HG03432 (cell line): ENCODE data around the gene RDH13.
"Not testable (repeated sequence)": the region's sequence is repeated elsewhere in the genome, so short reads cannot be mapped to it uniquely, and the experiment has no call there.

Source experiments
- ATAC-seq: cut with Tn5 transposase; IDR thresholded peaks from one replicate; pipeline ENCODE4 v1.9.1; 2021; ENCODE audit warnings: mild to moderate bottlenecking, moderate library complexity; ENCODE audit not compliant: unreplicated experiment

The RDH13 gene

GRCh38 chr19:55079400-55080038 lies 16.6 kb upstream of the RDH13 start:
- ATAC-seq = no peak

GRCh38 chr19:55078996-55079395 lies 16.0 kb upstream of the RDH13 start:
- ATAC-seq = no peak

GRCh38 chr19:55077106-55077505 lies 14.2 kb upstream of the RDH13 start:
- no peak for ATAC-seq

GRCh38 chr19:55076321-55076720 lies 13.4 kb upstream of the RDH13 start:
- no peak for ATAC-seq

DNA sequence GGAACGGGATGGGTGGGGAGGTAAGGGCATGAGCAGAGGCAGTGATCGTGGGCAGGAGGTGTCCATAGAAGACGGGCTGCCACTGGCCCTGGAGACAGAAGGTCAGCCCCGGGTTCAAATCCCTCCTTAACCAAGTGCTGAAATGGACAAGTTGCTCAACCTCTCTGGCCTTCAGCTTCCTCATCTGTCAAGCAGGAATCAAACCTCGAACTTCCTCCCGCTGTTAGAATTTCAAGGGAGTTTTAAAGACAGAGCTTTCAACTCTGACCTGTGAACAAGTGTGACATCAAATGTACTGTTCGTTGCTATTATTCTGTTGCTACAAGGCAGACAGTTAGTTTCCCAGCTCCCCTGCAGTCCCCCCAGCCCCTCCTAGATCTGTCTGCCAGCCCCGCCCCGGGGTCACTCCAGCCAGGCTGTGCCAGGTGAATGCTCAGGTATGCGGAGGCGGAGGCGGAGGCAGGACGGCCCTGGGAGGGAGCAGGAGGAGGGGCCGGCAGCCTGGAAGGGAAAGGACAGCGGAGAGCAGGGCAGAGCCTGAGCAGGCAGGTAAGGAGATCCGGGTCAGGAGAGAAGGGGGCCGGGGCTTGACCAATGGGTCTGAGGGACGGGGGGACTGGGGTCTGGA lies 12.5 kb upstream of the RDH13 start, which contains the start of gene EPS8L1:
Gene EPS8L1 (plus strand): TSS at position 499 of the 628 bp plus-strand sequence. CDS start 576 bp downstream, outside the sequence.
- ATAC-seq = no peak

DNA sequence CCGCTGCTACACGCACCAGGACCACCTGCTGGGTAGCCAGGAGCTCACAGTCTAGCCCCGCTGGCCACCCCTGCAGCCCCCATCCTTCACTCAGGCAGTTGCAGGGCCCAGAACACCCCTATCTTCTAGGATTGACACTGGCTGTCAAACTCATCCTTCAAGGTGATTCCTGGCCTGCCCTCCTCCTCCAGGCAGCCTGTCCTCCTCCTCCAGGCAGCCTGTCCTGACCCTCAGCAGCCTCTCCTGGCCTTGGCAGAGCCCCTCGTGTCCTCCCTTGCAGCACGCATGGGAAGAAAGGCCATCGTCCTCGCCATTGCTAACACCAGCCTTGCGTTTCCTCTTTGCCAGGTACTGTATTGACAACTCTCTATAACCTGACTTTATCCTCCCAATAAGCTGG lies 9.0 kb upstream of the RDH13 start:
- ATAC-seq = no peak

GRCh38 chr19:55071129-55071502 lies 8.2 kb upstream of the RDH13 start:
- ATAC-seq = no peak

DNA sequence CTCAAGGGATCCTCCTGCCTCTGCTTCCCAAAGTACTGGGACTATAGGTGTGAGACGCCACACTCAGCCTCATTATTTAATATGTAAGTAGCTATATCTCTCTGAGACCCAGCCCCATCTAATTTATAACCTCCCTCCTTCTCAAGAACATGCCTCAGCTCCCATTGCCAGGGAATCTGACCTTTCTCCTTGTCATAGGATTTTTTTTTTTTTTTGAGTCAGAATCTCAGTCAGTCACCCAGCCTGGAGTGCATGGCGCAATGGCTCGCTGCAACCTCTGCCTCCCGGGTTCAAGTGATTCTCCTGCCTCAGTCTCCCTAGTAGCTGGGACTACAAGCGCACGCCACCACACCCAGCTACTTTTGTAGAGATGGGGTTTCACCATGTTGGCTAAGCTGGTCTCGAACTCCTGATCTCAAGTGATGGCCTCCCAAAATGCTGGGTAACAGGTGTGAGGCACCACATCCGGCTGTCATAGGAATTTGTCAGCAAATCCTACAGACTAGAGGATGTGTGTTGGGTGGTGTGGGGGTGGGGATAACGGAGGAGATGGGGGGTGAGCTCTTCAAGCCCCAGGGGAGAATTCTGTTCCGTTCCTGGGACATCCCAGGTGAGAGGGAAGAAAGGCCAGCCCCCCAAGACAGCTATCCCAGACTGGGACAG lies 7.6 kb upstream of the RDH13 start:
- no peak for ATAC-seq

- no peak for ATAC-seq
Measured at GRCh38 chr19:55069865-55070197, 6.9 kb upstream of the RDH13 start.

- ATAC-seq = no peak
Measured at GRCh38 chr19:55068950-55069864, 6.3 kb upstream of the RDH13 start.

DNA sequence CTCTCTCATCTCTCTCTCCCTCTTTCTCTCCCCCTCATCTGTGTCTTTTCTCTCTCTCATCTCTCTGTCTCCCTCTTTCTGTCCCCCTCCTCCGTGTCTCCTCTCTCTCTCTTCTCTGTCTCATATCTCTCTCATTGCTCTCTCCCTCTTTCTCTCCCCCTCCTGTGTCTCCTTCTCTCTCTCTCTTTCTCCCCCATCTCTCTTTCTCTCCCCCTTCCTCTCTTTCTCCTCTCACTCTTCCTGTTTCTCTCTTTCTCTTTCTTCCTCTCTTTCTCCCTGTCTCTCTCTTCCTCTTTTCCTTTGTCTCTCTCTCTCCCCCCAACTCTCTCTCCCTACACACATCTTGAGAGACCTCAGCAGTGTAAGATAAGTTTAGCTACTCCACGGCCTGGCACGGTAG lies 4.9 kb upstream of the RDH13 start:
- ATAC-seq = no peak

GRCh38 chr19:55066107-55066709 lies 3.3 kb upstream of the RDH13 start:
- no peak for ATAC-seq

GRCh38 chr19:55065516-55065915 lies 2.6 kb upstream of the RDH13 start:
- not testable (repeated sequence) for ATAC-seq

DNA sequence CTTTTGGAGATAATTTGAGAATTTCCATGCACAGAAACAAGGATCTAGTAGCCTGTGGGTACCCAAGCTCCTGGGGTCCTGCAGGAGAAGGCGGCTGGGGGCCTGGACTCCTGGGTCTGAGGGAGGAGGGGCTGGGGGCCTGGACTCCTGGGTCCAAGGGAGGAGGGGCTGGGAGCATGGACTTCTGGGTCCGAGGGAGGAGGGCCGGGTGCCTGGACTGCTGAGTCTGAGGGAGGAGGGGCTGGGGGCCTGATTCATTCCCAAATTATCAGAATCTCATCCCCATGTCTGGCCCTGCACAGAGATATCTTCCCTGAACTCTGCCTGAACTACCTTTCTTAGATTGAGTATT lies 520 bp upstream of the RDH13 start:
- ATAC-seq = no peak

DNA sequence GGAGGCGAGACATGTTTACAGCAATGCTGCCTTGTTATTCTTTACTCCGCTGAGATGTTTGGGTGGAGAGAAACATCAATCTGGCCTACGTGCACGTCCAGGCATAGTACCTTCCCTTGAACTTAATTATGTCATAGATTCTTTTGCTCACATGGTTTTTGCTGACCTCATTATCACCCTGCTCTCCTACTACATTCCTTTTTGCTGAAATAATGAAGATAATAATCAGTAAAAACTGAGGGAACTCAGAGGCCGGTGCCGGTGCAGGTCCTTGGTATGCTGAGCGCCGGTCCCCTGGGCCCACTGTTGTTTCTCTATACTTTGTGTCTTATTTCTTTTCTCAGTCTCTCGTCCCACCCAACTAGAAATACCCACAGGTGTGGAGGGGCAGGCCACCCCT lies 2.7 kb downstream of the RDH13 start:
- ATAC-seq = not testable (repeated sequence)

DNA sequence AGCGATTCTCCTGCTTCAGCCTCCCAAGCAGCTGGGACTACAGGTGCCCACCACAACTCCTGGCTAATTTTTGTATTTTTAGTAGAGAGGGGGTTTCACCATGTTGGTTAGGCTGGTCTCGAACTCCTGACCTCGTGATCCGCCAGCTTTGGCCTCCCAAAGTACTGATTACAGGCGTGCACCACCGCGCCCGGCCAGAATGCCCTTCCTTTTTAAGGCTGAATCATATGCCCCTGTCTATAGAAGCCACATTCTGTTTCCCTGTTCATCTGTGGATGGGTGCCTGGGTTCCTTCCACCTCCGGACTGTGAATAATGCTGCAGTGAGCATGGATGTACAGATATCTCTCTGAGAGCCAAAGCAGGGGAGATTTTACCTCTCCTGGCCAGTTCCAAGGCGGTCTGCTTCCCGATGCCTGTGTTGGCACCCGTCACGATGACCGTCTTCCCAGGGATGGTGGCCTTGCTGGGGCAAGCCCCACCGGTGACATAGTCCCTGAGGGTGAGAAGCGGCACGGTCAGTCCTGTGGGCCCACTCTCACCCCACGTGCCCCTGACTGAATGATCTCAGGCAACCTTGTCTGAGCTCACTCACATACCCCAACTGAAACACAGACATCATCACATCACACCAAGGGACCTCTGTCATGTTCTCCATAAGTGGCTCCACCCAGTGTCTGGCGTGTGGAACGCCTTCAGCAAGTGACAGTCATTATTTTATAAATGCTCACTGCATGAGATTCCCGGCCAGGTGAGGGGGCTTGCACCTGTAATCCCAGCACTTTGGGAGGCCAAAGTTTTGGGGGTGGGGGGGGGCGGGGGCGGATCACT lies 4.0 kb downstream of the RDH13 start:
- ATAC-seq = no peak

- ATAC-seq = no peak
Measured at GRCh38 chr19:55056827-55057226, 6.1 kb downstream of the RDH13 start.

DNA sequence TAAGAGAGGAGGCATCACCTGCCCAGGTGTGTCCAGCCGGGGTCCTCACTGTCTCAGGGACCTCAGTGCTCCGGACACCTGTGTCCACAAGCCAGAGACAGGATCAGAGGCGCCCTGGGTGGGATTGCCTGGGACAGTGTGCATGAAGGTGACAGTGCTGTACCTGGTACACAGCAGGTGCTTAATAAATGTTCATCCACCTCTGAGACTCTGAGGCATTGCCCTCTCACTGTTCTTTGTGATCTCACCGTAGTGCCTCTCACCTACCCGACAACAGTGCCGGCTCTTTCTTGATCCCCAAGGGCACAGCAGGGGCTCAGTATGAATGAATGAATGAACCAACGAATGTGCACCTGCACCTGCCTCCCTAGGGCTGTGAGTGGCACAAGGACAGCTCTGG lies 9.2 kb downstream of the RDH13 start:
- ATAC-seq = no peak

- no peak for ATAC-seq
Measured at GRCh38 chr19:55050749-55051532, 12.0 kb downstream of the RDH13 start.
